Sigmoid colon (tissue), 3 donors: ENCODE measurements around the gene IYD.

ENCODE experiments used
- CTCF ChIP-seq, 4 experiments: fragments of 450-650 bp in 3 of 4; fragments of 200-600 bp in 1 of 4; IDR thresholded peaks; one replicate each; pipeline ENCODE4 v1.5.1; 2016 to 2019; ENCODE audit warnings: antibody characterized with exemption in 4 of 4, mild to moderate bottlenecking in 3 of 4, moderate library complexity in 2 of 4
- POLR2A ChIP-seq, 2 donors: fragments of 450-650 bp; IDR thresholded peaks; one replicate each; pipeline ENCODE4 v1.6.1; 2016; ENCODE audit warnings: antibody characterized with exemption in 2 of 2, mild to moderate bottlenecking in 2 of 2, moderate library complexity in 2 of 2

- no peak for TF ChIP-seq POLR2A (IDR thresholded peaks at IDR 0.05)
- no peak for TF ChIP-seq CTCF (IDR thresholded peaks at IDR 0.05)
Observed at GRCh38 chr6:150332939-150333584, 35.8 kb upstream of the IYD start.
